ENCODE data around the gene EFNA5. TPM values are rescaled to one million over a fixed set of nuclear protein-coding genes. Genes with fewer than 3 reads are reported as not detected.

Gene EFNA5
- total RNA-seq, 1 experiment from 2014 or later: 42.7 TPM

DNA sequence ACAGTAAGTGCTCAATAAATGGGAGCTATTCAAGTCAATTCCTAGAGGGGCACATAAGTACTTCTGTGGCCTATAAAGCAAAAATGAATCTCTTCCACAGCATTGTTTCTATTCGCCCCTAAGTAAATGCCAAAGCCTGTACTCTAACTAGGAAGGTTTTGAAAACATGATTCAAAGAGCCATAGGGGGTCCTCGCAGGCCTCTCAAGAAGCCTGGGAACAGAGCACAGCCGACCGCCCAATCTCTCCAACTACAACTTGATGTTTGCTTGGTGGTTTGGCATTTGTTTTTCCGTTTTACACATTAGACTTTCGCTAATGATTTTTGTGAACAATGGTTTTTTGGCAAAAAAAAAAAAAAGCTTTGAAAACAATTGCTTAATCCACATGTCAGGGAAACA lies 19.4 kb downstream of the EFNA5 start:
- Histone ChIP-seq H3K4me2 (no peak overlapping the region), H4K20me1 (ENCODE audit: insufficient read depth) (peaks cover 39% of the 10 kb centered on the region), H3K9me3 (ENCODE audit: insufficient read depth, low read depth) (no peaks in the 10 kb centered on the region), H3K27me3 (ENCODE audit: insufficient read depth, low read depth) (no peaks in the 10 kb centered on the region), H3K79me2 (ENCODE audit: low read depth) (peaks cover 100% of the 10 kb centered on the region), H3K27ac (no peak overlapping the region), H3K4me3 (no peak overlapping the region), H3K4me1 (replicated peaks; ENCODE audit: insufficient read depth) (peaks cover 16% of the 10 kb centered on the region), H3K36me3 (ENCODE audit: low read depth) (no peaks in the 10 kb centered on the region), H3K9me2 (ENCODE audit: insufficient read depth) (no peaks in the 10 kb centered on the region), H3F3A (ENCODE audit: insufficient read depth, low read depth) (peaks cover 4% of the 10 kb centered on the region; the same call in 1 of the 2 replicates), H2AFZ (no peak overlapping the region)
- ChIA-PET POLR2A (ENCODE audit: unreplicated experiment) (no interaction called here), CTCF (no interaction called here)
- BruUV-seq (replicated peaks): no TSS peak
- TF ChIP-seq, protein P1, sequence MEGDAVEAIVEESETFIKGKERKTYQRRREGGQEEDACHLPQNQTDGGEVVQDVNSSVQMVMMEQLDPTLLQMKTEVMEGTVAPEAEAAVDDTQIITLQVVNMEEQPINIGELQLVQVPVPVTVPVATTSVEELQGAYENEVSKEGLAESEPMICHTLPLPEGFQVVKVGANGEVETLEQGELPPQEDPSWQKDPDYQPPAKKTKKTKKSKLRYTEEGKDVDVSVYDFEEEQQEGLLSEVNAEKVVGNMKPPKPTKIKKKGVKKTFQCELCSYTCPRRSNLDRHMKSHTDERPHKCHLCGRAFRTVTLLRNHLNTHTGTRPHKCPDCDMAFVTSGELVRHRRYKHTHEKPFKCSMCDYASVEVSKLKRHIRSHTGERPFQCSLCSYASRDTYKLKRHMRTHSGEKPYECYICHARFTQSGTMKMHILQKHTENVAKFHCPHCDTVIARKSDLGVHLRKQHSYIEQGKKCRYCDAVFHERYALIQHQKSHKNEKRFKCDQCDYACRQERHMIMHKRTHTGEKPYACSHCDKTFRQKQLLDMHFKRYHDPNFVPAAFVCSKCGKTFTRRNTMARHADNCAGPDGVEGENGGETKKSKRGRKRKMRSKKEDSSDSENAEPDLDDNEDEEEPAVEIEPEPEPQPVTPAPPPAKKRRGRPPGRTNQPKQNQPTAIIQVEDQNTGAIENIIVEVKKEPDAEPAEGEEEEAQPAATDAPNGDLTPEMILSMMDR (conservative IDR thresholded peaks at IDR 0.05): no peak
- TF ChIP-seq EZH2 (IDR thresholded peaks at IDR 0.05; ENCODE audit: low read depth): no peak
- DNase-seq: no peak
- intact Hi-C loops (cut with micrococcal nuclease; ENCODE audit: unreplicated experiment): loop anchor here (5.0 kb wide), 1 partner anchor 54 kb away; no protein-coding TSS in a partner anchor

DNA sequence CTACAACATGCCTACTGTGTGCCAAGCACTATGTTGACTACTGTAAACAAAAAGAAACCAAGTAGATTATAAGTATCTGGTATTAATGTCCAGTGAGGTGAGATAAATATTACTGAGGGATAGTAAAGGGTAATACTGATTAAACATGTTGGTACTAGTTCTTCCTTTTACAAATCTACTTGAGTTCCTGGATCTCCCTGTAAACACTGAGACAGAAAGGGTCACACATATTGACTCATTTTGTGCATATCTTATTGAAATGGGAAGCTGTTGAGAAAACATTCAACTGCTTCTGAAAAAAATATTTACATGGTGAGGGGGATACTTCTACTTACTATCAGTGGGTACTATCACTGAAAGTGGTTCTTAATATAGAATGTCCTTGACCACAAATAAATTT lies 24.3 kb downstream of the EFNA5 start:
- no peak overlapping the region for H3K4me2 ChIP-seq
- no peaks in the 10 kb centered on the region for H3K27me3 ChIP-seq (ENCODE audit: insufficient read depth, low read depth)
- POLR2A ChIA-PET (ENCODE audit: unreplicated experiment): no interaction called here
- no peaks in the 10 kb centered on the region for H3K4me1 ChIP-seq (replicated peaks; ENCODE audit: insufficient read depth)
- no peaks in the 10 kb centered on the region for H3K9me2 ChIP-seq (ENCODE audit: insufficient read depth)
- H4K20me1 ChIP-seq (ENCODE audit: insufficient read depth): peaks cover 18% of the 10 kb centered on the region
- no peaks in the 10 kb centered on the region for H3K9me3 ChIP-seq (ENCODE audit: insufficient read depth, low read depth)
- peaks cover 4% of the 10 kb centered on the region for H3F3A ChIP-seq (ENCODE audit: insufficient read depth, low read depth)
- no peak overlapping the region for H2AFZ ChIP-seq
- H3K4me3 ChIP-seq: no peak overlapping the region
- H3K27ac ChIP-seq: no peak overlapping the region
- CTCF ChIA-PET: no interaction called here
- DNase-seq: peak in 1 of 2 experiments; percentile 32
- no peak for TF ChIP-seq EZH2 (IDR thresholded peaks at IDR 0.05; ENCODE audit: low read depth)
- TF ChIP-seq, protein P1 (conservative IDR thresholded peaks at IDR 0.05): no peak
- no TSS peak for BruUV-seq (replicated peaks)
- intact Hi-C loops (cut with micrococcal nuclease; ENCODE audit: unreplicated experiment): no loop called here
- peaks cover 99% of the 10 kb centered on the region for H3K79me2 ChIP-seq (ENCODE audit: low read depth)
- H3K36me3 ChIP-seq (ENCODE audit: low read depth): 0 out of 2 replicates have a peak, but pooled peaks cover 6% of the 10 kb centered on the region

DNA sequence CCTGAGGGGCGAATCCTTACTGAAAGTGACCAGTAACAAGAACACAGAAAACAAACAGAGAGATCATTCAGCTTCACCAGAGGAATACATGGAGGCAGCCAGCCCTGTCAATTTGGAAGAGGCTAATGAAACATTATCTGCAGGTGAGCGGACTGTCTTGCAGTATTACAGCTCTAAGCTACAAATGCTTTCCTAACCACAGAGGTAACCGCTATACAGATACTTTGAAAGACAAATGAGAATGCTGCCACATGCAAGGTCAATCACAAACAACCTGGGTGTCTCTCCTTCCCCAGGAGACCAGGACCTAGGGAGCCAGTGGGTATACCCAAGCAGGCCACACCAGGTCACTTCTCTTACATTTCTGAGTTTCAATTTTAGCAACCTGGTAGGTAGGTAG lies 30.2 kb downstream of the EFNA5 start:
- H3K36me3 ChIP-seq (ENCODE audit: low read depth): peaks cover 21% of the 10 kb centered on the region; the same call in 1 of the 2 replicates
- no peaks in the 10 kb centered on the region for H3K4me1 ChIP-seq (replicated peaks; ENCODE audit: insufficient read depth)
- H3K27ac ChIP-seq: no peak overlapping the region
- no peak overlapping the region for H3K4me3 ChIP-seq
- intact Hi-C loops (cut with micrococcal nuclease; ENCODE audit: unreplicated experiment): no loop called here
- H2AFZ ChIP-seq: no peak overlapping the region
- H3K9me3 ChIP-seq (ENCODE audit: insufficient read depth, low read depth): no peaks in the 10 kb centered on the region
- peaks cover 96% of the 10 kb centered on the region for H3K79me2 ChIP-seq (ENCODE audit: low read depth)
- BruUV-seq (replicated peaks): no TSS peak
- no peak for TF ChIP-seq EZH2 (IDR thresholded peaks at IDR 0.05; ENCODE audit: low read depth)
- TF ChIP-seq, protein P1 (conservative IDR thresholded peaks at IDR 0.05): no peak
- H3K27me3 ChIP-seq (ENCODE audit: insufficient read depth, low read depth): no peaks in the 10 kb centered on the region
- CTCF ChIA-PET: no interaction called here
- no peak for DNase-seq
- peaks cover 27% of the 10 kb centered on the region for H4K20me1 ChIP-seq (ENCODE audit: insufficient read depth)
- POLR2A ChIA-PET (ENCODE audit: unreplicated experiment): interaction anchor here (0.6 kb wide), 1 partner anchor 29 kb away, joined by 3 read pairs; no protein-coding TSS in a partner anchor
- H3K9me2 ChIP-seq (ENCODE audit: insufficient read depth): no peaks in the 10 kb centered on the region
- H3K4me2 ChIP-seq: no peak overlapping the region
- peaks cover 7% of the 10 kb centered on the region; the same call in 1 of the 2 replicates for H3F3A ChIP-seq (ENCODE audit: insufficient read depth, low read depth)

Measured in PC-9 (cell line).